Right atrium auricular region (tissue), 2 donors: Measurements from ENCODE around the gene DEFB132. TPM values are rescaled to one million over a fixed set of nuclear protein-coding genes. Genes with fewer than 3 reads are reported as not detected.

Experiments used
- DNase-seq: peaks from one replicate; pipeline ENCODE4 v3.0.0-alpha.2; 2019; ENCODE audit warnings: low spot score
- H3K27ac ChIP-seq, 2 donors: fragments of 200-600 bp; sonication (generic); 1 replicate in 1 of 2; 2 replicates in 1 of 2; pipeline ENCODE4 v1.5.1; 2016 to 2019
- H3K27me3 ChIP-seq, 2 donors: fragments of 200-600 bp; sonication (generic); one replicate each; pipeline versions ENCODE4 v1.5.1 to v1.6.0; 2017 to 2019
- H3K36me3 ChIP-seq: fragments of 200-600 bp; sonication (generic); one replicate; pipeline ENCODE4 v1.5.1; 2016
- H3K4me1 ChIP-seq, 2 donors: fragments of 200-600 bp; sonication (generic); one replicate each; pipeline versions ENCODE4 v1.5.1 to v1.6.0; 2017 to 2019
- H3K4me3 ChIP-seq, 2 donors: fragments of 200-600 bp; sonication (generic); 1 replicate in 1 of 2; 2 replicates in 1 of 2; pipeline ENCODE4 v1.5.1; 2017 to 2019; ENCODE audit warnings: mild to moderate bottlenecking in 1 of 2, moderate library complexity in 1 of 2
- H3K9me3 ChIP-seq, 2 donors: fragments of 200-600 bp; sonication (generic); one replicate each; pipeline ENCODE4 v1.5.1; 2019
- total RNA-seq, 2 donors: library from RNA; depleted of rRNA; stranded (reverse); fragments of >200 nt; gene quantifications; one replicate each; pipeline ENCODE4 v1.1.0, GENCODE V29; 2016
- TF ChIP-seq, protein P1 (sequence below), 2 donors: fragments of 200-600 bp; sonication (generic); IDR thresholded peaks; one replicate each; pipeline ENCODE4 v1.5.1; 2019; ENCODE audit warnings: antibody characterized with exemption in 2 of 2

DEFB132 gene
- total RNA-seq, 2 donors from 2014 or later: not detected

DNA sequence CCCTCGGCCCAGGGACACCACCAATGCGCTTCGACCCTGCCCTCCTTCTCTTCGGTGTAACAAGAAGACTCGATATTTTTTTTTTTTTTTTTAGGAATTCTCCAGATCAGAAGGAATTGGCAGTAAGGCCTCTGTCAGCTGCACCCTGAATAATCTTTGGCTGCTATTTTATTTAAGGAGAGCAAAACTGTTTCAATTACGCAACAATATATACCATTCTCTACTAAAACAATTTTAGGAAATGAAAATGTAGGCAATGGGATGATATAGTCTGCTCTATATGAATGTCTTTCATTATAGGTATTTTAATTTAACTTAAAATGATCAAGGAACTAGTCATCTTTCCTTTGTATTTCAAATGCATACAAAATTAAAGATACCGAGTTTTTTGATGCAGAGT lies 53.1 kb downstream of the DEFB132 start:
- DNase-seq: no peak
- Histone ChIP-seq H3K4me1 (peaks cover 0 to 16% of the 10 kb centered on the region in 2 donors), H3K27me3 (no peaks in the 10 kb centered on the region), H3K36me3 (no peaks in the 10 kb centered on the region), H3K4me3 (peak overlapping the region; percentile 52 to 57), H3K9me3 (no peaks in the 10 kb centered on the region), H3K27ac (peak overlapping the region; percentile 78 to 92)
- TF ChIP-seq, protein P1, sequence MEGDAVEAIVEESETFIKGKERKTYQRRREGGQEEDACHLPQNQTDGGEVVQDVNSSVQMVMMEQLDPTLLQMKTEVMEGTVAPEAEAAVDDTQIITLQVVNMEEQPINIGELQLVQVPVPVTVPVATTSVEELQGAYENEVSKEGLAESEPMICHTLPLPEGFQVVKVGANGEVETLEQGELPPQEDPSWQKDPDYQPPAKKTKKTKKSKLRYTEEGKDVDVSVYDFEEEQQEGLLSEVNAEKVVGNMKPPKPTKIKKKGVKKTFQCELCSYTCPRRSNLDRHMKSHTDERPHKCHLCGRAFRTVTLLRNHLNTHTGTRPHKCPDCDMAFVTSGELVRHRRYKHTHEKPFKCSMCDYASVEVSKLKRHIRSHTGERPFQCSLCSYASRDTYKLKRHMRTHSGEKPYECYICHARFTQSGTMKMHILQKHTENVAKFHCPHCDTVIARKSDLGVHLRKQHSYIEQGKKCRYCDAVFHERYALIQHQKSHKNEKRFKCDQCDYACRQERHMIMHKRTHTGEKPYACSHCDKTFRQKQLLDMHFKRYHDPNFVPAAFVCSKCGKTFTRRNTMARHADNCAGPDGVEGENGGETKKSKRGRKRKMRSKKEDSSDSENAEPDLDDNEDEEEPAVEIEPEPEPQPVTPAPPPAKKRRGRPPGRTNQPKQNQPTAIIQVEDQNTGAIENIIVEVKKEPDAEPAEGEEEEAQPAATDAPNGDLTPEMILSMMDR (IDR thresholded peaks at IDR 0.05): no peak

Other genes with a start within 250 kb of the DEFB132 start
- not detected for gene DEFB125, start 170.1 kb upstream of the DEFB132 start, total RNA-seq
- not detected for gene DEFB126, start 115.1 kb upstream of the DEFB132 start, total RNA-seq
- not detected for gene DEFB127, start 100.3 kb upstream of the DEFB132 start, total RNA-seq
- gene DEFB128, start 68.0 kb upstream of the DEFB132 start, total RNA-seq: not detected
- not detected for gene DEFB129, start 30.5 kb upstream of the DEFB132 start, total RNA-seq
- 1 to 10 TPM; 2.4 to 3.4 TPM for gene C20orf96, start 33.0 kb downstream of the DEFB132 start, total RNA-seq
- 10 to 100 TPM; 10.2 to 14.4 TPM for gene ZCCHC3, start 39.8 kb downstream of the DEFB132 start, total RNA-seq
- 1 to 10 TPM; 5.3 TPM for gene SOX12, start 67.8 kb downstream of the DEFB132 start, total RNA-seq
- gene NRSN2, start 89.4 kb downstream of the DEFB132 start, total RNA-seq: 10 to 100 TPM; 30.6 to 30.7 TPM
- 1 to 10 TPM in 1 of 2 donors, under 1 TPM in 1; 0.33 to 4.2 TPM for gene TRIB3, start 123.0 kb downstream of the DEFB132 start, total RNA-seq
- 10 to 100 TPM; 43.6 to 48.8 TPM for gene RBCK1, start 150.6 kb downstream of the DEFB132 start, total RNA-seq
- 10 to 100 TPM; 24.3 to 27.0 TPM for gene TBC1D20, start 204.8 kb downstream of the DEFB132 start, total RNA-seq